Endothelial cell of umbilical vein (primary cell): ENCODE data around the gene PSMA4. TPM values are rescaled to one million over a fixed set of nuclear protein-coding genes. Genes with fewer than 3 reads are reported as not detected.
A peak's percentile ranks its signal among the peaks of the same experiment; 100 is the strongest.

Source experiments
- BruUV-seq: library from RNA; stranded (reverse); fragments of 400-500 nt; replicated peaks from 2 replicates; lab custom pipeline; 2021; lab: Mats Ljungman, UMichigan
- CTCF ChIA-PET: fragments of 300-600, 350-600 bp; sonication (Branson Sonifier 250); formaldehyde crosslinking; loops from one replicate; lab custom pipeline; 2021; ENCODE audit warnings: antibody characterized with exemption, inconsistent platforms; lab: Charles Lee
- POLR2A ChIA-PET: fragments of 300-600, 350-600 bp; sonication (Branson Sonifier 250); formaldehyde crosslinking; loops from one replicate; lab custom pipeline; 2021; ENCODE audit warnings: antibody characterized with exemption, inconsistent platforms; lab: Charles Lee
- DNase-seq: peaks from one replicate; pipeline ENCODE4 v3.0.0-alpha.2; 2011; ENCODE audit warnings: low read depth, low spot score
- FAIRE-seq: peaks from 2 replicates; lab custom pipeline; 2011; peaks lifted over from hg19 to GRCh38; lab: Jason Lieb, UNC
- H2AFZ ChIP-seq: 2 replicates; pipeline ENCODE4 v1.6.0; 2012; ENCODE audit warnings: low read depth, low read length, control low read depth, inconsistent platforms
- H3K27ac ChIP-seq: 2 replicates; pipeline ENCODE4 v1.5.1; 2011; ENCODE audit warnings: low read depth, mild to moderate bottlenecking, control low read depth, low read length, moderate library complexity; ENCODE audit not compliant: insufficient read depth
- H3K27me3 ChIP-seq, 2 experiments: 2 replicates each; pipeline versions ENCODE4 v1.6.0 to v1.6.1; 2011; ENCODE audit warnings: low read length in 2 of 2, mixed read lengths in 1 of 2; ENCODE audit not compliant: control insufficient read depth in 2 of 2, insufficient read depth in 2 of 2
- H3K36me3 ChIP-seq, 2 experiments: 2 replicates in 1 of 2; 3 replicates in 1 of 2; pipeline ENCODE4 v1.5.1; 2011; ENCODE audit warnings: low read length in 2 of 2, mild to moderate bottlenecking in 1 of 2, moderate library complexity in 1 of 2; ENCODE audit not compliant: control insufficient read depth in 2 of 2, insufficient read depth in 2 of 2; ENCODE audit errors: extremely low read depth in 1 of 2
- H3K4me1 ChIP-seq: 3 replicates; pipeline ENCODE4 v1.5.1; 2011; ENCODE audit warnings: mild to moderate bottlenecking, low read length; ENCODE audit not compliant: control insufficient read depth, insufficient read depth; ENCODE audit errors: extremely low read depth
- H3K4me2 ChIP-seq: 2 replicates; pipeline ENCODE4 v1.6.1; 2011; ENCODE audit warnings: low read length, control low read depth, mixed read lengths; ENCODE audit not compliant: insufficient read depth
- H3K4me3 ChIP-seq, 3 experiments: fragments of 200-600 bp in 1 of 3; sonication (generic), shearing (Covaris generic) in 1 of 3; replicated peaks in 1 of 3; 2 replicates each; pipeline ENCODE4 v1.5.1; 2011 to 2016; ENCODE audit warnings: control low read depth in 3 of 3, low read length in 3 of 3, mild to moderate bottlenecking in 2 of 3, inconsistent platforms in 1 of 3, low read depth in 1 of 3, moderate library complexity in 1 of 3; ENCODE audit not compliant: insufficient read depth in 1 of 3
- H3K79me2 ChIP-seq: 2 replicates; pipeline ENCODE4 v1.6.0; 2012; ENCODE audit warnings: low read length, inconsistent platforms; ENCODE audit not compliant: control insufficient read depth, insufficient read depth
- H3K9ac ChIP-seq: replicated peaks from 2 replicates; pipeline ENCODE3; 2011; ENCODE audit warnings: low read length, control low read depth; ENCODE audit not compliant: insufficient read depth; ENCODE audit errors: extremely low read depth
- H3K9me1 ChIP-seq: replicated peaks from 3 replicates; pipeline ENCODE4 v1.6.0; 2011; ENCODE audit warnings: mild to moderate bottlenecking, low read length; ENCODE audit not compliant: control insufficient read depth, insufficient read depth; ENCODE audit errors: extremely low read depth
- H3K9me3 ChIP-seq: replicated peaks from 2 replicates; pipeline ENCODE4 v1.5.1; 2012; ENCODE audit warnings: low read length, inconsistent platforms; ENCODE audit not compliant: control insufficient read depth, insufficient read depth
- H4K20me1 ChIP-seq: replicated peaks from 2 replicates; pipeline ENCODE3; 2011; ENCODE audit warnings: mild to moderate bottlenecking, low read length; ENCODE audit not compliant: control insufficient read depth, insufficient read depth; ENCODE audit errors: extremely low read depth
- EZH2 ChIP-seq: IDR thresholded peaks from 2 replicates; pipeline ENCODE4 v1.6.1; 2012; ENCODE audit warnings: borderline replicate concordance, low read depth, mild to moderate bottlenecking, moderate library complexity, low read length, inconsistent platforms; ENCODE audit not compliant: severe bottlenecking
- GATA2 ChIP-seq: IDR thresholded peaks from 2 replicates; pipeline ENCODE4 v1.7.0; 2011; ENCODE audit warnings: low read depth, mild to moderate bottlenecking, moderate library complexity, mixed read lengths, low read length; ENCODE audit not compliant: insufficient read length, insufficient read depth
- POLR2A ChIP-seq: IDR thresholded peaks from 2 replicates; pipeline ENCODE4 v1.6.1; 2012; ENCODE audit warnings: low read depth, mild to moderate bottlenecking, control low read depth, low read length
- POLR2AphosphoS5 ChIP-seq: IDR thresholded peaks from 2 replicates; pipeline ENCODE4 v1.6.1; 2012; ENCODE audit warnings: low read depth, mild to moderate bottlenecking, control low read depth, low read length, moderate library complexity; ENCODE audit not compliant: insufficient read depth
- dilution Hi-C: fragments of 300-500 bp; cut with MboI; formaldehyde crosslinking; loops from one replicate; pipeline ENCODE4 v1.15.0; 2019; ENCODE audit warnings: low sequenced_read_pairs; ENCODE audit not compliant: extremely low pct_ligation_motif_present
- intact Hi-C: fragments of 100-400 bp; cut with micrococcal nuclease; formaldehyde crosslinking; loops from one replicate; pipeline ENCODE4 v1.10.0; 2022
- polyA plus RNA-seq, 4 experiments: library from polyadenylated mRNA; depleted of rRNA in 3 of 4; stranded (reverse) in 3 of 4; unstranded in 1 of 4; fragments of >200 nt; gene quantifications; 2 replicates each; pipeline versions ENCODE4 v1.2.1 to v1.2.3, GENCODE V29; 2011 to 2012; ENCODE audit warnings: missing spikeins in 1 of 4
- total RNA-seq: library from RNA; stranded (reverse); gene quantifications from 2 replicates; pipeline ENCODE4 v1.2.3, GENCODE V29; 2021
- TF ChIP-seq, protein P1 (sequence below), 2 donors: IDR thresholded peaks; 1 replicate in 1 of 2; 2 replicates in 1 of 2; pipeline ENCODE4 v1.5.1; 2011; ENCODE audit warnings: low read length in 2 of 2, mild to moderate bottlenecking in 2 of 2, moderate library complexity in 2 of 2, control low read depth in 1 of 2, inconsistent platforms in 1 of 2, low read depth in 1 of 2; ENCODE audit not compliant: insufficient read depth in 1 of 2; ENCODE audit errors: extremely low read depth in 1 of 2
- TF ChIP-seq, protein P2 (sequence below): IDR thresholded peaks from 2 replicates; pipeline ENCODE4 v1.6.1; 2011; ENCODE audit not compliant: insufficient read depth, insufficient read length

PSMA4 gene
- total and polyA plus RNA-seq, 2 donors (not counting 3 experiments of a cell fraction or from before 2014, with no cell fraction given) = 250 to 279 TPM

DNA sequence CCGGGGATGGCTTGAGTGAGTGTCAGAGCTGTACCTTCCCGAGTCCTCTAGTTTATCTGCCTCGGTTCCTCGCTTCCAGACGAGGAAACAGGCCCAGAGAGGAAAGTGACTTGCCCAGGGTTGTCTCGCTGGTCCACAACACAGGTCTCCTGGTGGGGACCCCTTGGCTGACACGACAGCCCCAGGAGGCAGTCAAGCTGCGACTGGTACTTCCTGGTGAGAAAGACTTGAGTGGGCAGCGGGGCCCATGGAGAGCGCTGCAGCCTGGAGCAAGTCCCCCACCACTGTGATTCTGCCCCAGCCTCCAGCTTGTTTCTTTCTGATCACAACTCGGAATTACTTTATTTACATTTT is 24.5 kb downstream of the PSMA4 start:
- peak overlapping the region; percentile 71 for H2AFZ ChIP-seq
- no peak for TF ChIP-seq POLR2AphosphoS5
- intact Hi-C loops (loop anchor here (1.0 kb wide), 1 partner anchor 24 kb away; the partner anchor contains the start of gene PSMA4), dilution Hi-C loops (no loop called here)
- peaks cover 2 to 7% of the 10 kb centered on the region in 2 experiments for H3K27me3 ChIP-seq
- ChIA-PET POLR2A (interaction anchor here (0.6 to 1.3 kb wide), 4 partner anchors 15 to 265 kb away, joined by 3 to 7 read pairs (median 6); partner anchors contain the start of genes PSMA4 and SKIC8), CTCF (interaction anchor here (1.0 to 2.5 kb wide), 8 partner anchors 15 to 308 kb away, joined by 3 to 27 read pairs (median 6); partner anchors contain the start of genes MORF4L1 and PSMA4)
- no peaks in the 10 kb centered on the region for H4K20me1 ChIP-seq
- H3K9me1 ChIP-seq = no peaks in the 10 kb centered on the region
- FAIRE-seq = no peak
- H3K9ac ChIP-seq = no peak overlapping the region
- H3K4me1 ChIP-seq = peaks cover 12% of the 10 kb centered on the region
- no peaks in the 10 kb centered on the region for H3K9me3 ChIP-seq
- no peak overlapping the region for H3K4me3 ChIP-seq
- no TSS peak for BruUV-seq
- DNase-seq = no peak
- H3K27ac ChIP-seq = no peak overlapping the region
- no peaks in the 10 kb centered on the region for H3K79me2 ChIP-seq
- H3K4me2 ChIP-seq = peak overlapping the region; percentile 99
- H3K36me3 ChIP-seq = no peaks in the 10 kb centered on the region

DNA sequence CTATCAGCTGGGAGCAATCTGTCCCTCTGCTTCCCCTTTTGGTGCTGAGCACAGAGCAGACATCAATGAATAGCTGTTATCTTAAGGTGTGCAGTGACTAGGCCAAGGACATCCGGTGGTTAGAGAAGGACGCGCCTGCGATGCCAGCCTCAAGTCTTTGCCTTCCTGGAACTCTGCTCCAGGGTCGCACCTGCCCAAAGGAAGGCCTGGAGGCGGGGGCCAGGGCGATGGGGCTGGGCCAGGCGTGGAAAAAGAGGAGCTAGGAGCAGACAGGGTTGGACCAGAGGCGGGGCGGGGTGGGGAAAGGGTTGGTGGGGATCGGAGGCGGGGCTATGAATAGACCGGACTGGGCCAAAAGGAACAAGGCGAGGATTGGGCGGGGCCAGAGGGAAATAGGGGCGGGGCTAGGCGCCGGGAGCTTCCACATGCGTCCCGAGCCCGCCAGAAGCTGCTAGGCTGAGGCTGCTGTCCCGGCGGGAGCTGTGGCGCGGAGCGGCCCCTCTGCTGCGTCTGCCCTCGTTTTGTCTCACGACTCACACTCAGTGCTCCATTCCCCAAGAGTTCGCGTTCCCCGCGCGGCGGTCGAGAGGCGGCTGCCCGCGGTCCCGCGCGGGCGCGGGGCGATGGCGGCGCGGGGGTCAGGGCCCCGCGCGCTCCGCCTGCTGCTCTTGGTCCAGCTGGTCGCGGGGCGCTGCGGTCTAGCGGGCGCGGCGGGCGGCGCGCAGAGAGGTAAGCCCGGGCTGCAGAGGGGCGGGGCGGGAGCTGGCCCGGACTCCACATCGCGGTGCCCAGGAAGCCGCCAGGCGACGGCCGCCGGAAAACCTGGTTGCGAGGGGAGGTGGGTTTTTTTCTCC is 25.1 kb downstream of the PSMA4 start, which contains the start of gene CHRNA5:
Gene CHRNA5, plus strand, starts transcription at position 424 of the 854 bp plus-strand sequence. Its CDS starts 200 bp downstream, at position 624.
- Histone ChIP-seq H3K27me3 (peaks cover 2 to 7% of the 10 kb centered on the region in 2 experiments), H3K4me1 (peaks cover 12% of the 10 kb centered on the region), H3K9me1 (no peaks in the 10 kb centered on the region), H3K9ac (peak within 1 kb of the TSS; percentile 50), H2AFZ (peak within 1 kb of the TSS; percentile 97), H3K4me3 (peak within 1 kb of the TSS; percentile 66 to 95 (median 94)), H4K20me1 (no peaks in the 10 kb centered on the region), H3K9me3 (no peaks in the 10 kb centered on the region), H3K36me3 (no peaks in the 10 kb centered on the region), H3K4me2 (peak within 1 kb of the TSS; percentile 99), H3K27ac (no peak within 1 kb of the TSS), H3K79me2 (no peaks in the 10 kb centered on the region)
- DNase-seq (peak; percentile 85), FAIRE-seq (peak; percentile 79)
- ChIA-PET POLR2A (interaction anchor here (0.6 to 1.3 kb wide), 4 partner anchors 16 to 266 kb away, joined by 3 to 7 read pairs (median 6); partner anchors contain the start of genes PSMA4 and SKIC8), CTCF (interaction anchor here (0.7 to 2.5 kb wide), 13 partner anchors 9 to 308 kb away, joined by 3 to 27 read pairs (median 5); partner anchors contain the start of genes MORF4L1 and PSMA4)
- TF ChIP-seq, protein P1, sequence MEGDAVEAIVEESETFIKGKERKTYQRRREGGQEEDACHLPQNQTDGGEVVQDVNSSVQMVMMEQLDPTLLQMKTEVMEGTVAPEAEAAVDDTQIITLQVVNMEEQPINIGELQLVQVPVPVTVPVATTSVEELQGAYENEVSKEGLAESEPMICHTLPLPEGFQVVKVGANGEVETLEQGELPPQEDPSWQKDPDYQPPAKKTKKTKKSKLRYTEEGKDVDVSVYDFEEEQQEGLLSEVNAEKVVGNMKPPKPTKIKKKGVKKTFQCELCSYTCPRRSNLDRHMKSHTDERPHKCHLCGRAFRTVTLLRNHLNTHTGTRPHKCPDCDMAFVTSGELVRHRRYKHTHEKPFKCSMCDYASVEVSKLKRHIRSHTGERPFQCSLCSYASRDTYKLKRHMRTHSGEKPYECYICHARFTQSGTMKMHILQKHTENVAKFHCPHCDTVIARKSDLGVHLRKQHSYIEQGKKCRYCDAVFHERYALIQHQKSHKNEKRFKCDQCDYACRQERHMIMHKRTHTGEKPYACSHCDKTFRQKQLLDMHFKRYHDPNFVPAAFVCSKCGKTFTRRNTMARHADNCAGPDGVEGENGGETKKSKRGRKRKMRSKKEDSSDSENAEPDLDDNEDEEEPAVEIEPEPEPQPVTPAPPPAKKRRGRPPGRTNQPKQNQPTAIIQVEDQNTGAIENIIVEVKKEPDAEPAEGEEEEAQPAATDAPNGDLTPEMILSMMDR (IDR thresholded peaks at IDR 0.05; ENCODE audit: extremely low read depth in 1 of 2, insufficient read depth in 1 of 2, low read depth in 1 of 2, low read length in 2 of 2) = no peak
- TF ChIP-seq EZH2 (no peak), POLR2AphosphoS5 (peak; percentile 71), GATA2 (peak; percentile 24), POLR2A (peak; percentile 75)
- TF ChIP-seq, protein P2, sequence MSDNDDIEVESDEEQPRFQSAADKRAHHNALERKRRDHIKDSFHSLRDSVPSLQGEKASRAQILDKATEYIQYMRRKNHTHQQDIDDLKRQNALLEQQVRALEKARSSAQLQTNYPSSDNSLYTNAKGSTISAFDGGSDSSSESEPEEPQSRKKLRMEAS = no peak
- intact Hi-C loops = loop anchor here (1.0 kb wide), 1 partner anchor 25 kb away; the partner anchor contains the start of gene PSMA4
- dilution Hi-C loops = no loop called here
- BruUV-seq = no TSS peak
